Hypothalamus (tissue), 51 donors: Measurements from ENCODE around the gene PRCP.
A peak's percentile ranks its signal among the peaks of the same experiment; 100 is the strongest.

Source experiments
- DNase-seq, 51 donors: peaks; one replicate each; lab custom pipeline; 2025; lab: John Stamatoyannopoulos, UW

Gene PRCP

GRCh38 chr11:82837650-82838049, 62.6 kb downstream of the PRCP start:
- no peak for DNase-seq

DNA sequence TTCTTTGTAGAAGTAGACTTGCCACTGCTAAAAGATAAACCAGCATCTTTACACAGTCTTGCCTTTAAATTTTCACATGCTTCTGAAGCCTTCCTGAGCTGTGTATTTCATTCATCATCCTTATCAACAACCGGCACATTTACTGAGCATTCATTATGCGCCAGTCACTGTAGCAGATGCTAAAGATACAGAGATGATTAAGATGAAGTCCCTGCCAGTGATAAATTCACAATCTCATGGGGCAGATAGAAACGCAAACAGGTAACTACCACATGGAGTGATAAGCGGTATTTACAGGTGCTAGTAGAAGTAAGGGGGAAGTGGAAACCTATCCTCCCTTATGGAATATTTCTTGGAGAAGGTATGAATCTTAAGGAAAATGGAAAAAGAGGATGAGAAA, 67.2 kb downstream of the PRCP start:
- DNase-seq: no peak

- DNase-seq: no peak
These were observed 68.9 kb downstream of the PRCP start for GRCh38 chr11:82831364-82831763.

- no peak for DNase-seq
These were observed 69.5 kb downstream of the PRCP start for GRCh38 chr11:82830746-82831145.

GRCh38 chr11:82829101-82829500, 71.1 kb downstream of the PRCP start:
- DNase-seq: no peak

DNA sequence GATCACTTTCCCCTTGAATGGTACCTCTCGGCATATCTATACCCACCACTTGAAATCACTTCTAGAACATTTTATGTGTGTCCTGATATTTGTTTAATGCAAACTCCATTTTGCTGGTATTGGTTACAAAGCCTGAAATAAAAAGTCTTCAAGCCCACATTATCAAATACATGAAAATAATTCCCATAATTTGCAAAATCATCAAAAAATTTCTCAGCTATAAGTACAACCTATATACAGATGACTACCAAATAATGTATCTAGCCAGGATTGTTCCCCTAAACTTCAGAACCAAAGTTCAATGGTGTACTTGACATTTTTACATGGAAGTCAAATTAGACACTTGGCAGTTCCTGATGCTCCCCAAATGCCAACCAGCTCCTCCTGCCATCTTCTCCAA, 71.8 kb downstream of the PRCP start:
- DNase-seq: no peak

GRCh38 chr11:82826526-82826925, 73.7 kb downstream of the PRCP start:
- DNase-seq: no peak

- peak in 8 of 51 donors; percentile 12 to 57 (median 20) for DNase-seq
These were observed 76.3 kb downstream of the PRCP start for GRCh38 chr11:82823647-82824619.

GRCh38 chr11:82818409-82819043, 81.7 kb downstream of the PRCP start:
- no peak for DNase-seq

GRCh38 chr11:82815406-82815805, 84.8 kb downstream of the PRCP start:
- no peak for DNase-seq

DNA sequence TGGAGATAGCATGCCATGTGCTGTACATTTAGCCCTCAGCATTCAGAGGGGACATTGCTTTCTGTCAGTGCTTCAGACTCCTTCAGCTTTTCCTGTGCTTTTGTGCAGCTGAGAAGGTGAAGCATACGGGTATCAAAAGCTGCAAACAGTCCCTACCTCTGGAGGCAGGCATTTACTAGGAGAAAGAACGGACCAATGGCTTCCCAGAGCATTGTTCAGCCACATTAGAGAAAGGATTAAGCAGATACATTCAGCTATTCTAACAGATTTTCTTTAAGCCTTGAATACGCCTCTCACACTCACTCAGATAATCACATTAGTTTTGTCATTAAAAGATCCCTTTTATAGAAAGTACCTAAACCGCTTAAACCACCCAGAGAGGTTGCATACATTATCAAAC, 85.9 kb downstream of the PRCP start:
- no peak for DNase-seq

- DNase-seq: no peak
These were observed 88.9 kb downstream of the PRCP start for GRCh38 chr11:82811369-82811768.

DNA sequence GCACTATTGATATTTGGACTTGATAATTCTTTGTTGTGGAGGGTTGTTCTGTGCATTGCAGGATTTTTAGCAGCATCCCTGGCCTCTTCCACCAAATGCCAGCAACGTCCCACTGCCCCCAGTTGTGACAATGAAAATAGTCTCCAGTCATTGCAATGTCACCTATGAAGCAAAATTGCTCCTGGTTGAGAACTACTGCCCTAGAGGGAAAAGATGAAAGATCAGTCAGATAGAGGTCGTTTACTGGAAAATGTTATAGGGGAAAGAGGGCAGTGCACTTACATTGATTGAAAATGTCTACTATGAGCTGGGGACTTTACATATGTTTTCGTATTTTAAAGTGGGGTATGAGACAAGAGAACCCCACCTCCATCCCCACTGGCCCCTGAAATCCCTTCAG, 89.5 kb downstream of the PRCP start:
- DNase-seq: no peak

DNA sequence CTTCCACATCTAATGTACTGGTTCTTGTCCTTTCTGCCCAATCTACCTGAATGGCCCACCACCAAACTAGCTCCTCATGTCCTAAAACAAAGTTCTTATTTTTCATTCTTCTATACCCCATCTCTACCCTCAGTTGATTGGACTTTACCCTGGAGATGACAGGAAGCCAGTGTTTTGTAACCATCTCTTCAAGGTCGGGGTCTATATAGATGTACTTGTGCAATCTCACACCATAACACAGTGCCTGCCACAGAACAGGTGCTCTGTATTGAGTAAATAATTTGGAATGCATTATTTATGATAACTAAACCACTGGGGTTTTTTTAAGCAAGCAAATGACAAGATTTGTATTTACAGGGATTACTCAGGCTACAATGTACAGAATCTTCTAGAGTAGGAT, 89.9 kb downstream of the PRCP start:
- no peak for DNase-seq

- DNase-seq: no peak
These were observed 92.6 kb downstream of the PRCP start for GRCh38 chr11:82807646-82808045.

- peak in 1 of 51 donors; percentile 24 for DNase-seq
These were observed 97.5 kb downstream of the PRCP start for GRCh38 chr11:82802710-82803109.

DNA sequence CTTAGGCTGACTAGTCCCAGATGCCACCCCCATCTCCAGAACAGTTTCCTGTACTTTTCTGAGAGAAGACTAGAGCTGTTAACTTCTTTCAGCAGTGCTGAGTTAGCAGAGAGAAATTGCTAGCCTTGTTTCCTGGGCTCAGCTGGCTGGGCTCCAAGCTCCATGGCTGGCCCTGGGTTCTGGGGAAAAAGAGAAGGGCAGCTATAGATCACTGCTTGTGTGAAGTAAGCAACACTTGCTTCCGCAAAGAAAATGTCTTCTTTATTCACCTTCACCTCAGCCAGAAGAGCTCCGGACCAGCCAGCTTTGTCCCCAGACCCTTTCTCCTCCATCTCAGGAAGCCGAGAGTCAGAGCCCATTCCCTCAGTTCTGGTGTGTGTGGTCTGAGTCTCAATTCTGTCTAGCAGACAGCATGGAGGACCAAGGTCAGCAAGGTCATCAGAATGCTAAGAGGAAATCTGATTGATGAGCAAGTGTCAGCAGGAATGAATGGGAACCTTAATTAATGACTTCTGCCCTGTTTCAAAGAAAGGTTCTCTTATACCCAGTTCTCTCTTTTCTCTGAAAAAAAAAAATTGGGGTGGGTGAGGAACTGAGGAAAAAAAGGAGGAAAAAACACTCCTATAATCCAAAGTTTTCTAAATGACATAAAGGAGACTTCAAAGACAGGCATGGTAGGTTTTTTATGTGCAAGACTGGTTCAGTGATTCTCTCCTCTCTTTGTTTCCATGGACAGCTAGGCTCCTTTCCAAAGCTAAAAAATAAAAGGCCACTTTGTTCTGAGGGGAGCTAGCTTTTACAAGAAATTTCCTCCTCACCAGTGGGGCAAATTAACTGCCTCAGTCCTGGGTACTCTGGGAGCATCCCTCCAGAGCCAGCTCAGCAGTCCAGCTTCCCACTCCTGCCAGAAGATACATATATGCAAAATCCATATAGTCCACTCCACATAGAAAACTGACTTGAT, 103.0 kb downstream of the PRCP start:
- peak in 35 of 51 donors; percentile 4 to 85 (median 47) for DNase-seq

DNA sequence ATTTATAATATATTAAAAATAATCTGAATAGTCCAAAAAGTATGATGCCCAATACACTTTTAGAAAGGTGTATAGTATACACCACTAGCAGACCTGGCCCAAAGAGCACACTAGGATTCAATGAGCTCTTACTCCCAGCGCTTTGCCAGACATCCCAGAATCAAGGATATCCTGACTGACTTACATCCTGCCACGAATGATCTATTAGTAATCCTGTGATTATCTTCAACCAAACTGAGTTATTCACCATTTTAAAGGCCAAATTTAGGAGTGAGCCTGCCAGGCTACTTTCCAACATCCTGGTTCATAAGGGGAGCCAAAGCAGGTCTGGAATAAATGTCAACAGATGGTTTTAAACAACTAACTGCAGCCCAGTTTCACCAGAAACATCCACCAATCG, 105.7 kb downstream of the PRCP start:
- no peak for DNase-seq

DNA sequence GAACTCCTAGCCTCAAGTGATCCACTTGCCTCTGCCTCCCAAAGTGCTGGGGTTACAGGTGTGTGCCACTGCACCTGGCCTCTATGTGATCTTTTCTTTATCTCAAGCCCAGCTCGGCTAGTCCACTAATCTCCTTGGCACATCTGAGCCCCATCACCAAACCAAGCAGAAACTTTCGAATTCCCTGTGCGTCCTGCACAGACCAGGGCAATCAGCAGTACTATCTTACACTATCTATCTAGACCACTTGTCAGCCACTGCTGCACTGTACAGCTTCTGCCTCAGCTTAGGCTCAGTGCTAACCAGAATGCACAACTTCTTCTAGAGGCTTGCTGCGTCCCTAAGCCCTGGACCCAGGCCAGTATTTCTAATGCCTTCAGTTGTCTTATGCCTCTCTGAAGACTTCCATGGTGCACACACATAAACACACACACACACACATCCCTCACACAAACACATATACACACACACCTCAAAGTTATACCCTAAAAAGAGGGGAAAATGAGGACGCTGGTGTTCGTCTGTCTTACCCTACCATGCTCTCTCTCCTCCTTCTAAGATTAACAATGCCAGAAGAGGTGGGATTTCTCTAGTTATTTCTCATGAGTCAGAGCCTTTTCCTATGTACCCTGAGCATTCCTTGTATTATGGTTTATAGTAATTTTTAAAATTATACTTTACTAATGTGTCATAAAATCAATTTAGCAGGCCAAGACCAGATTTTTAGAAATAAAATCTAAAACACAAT, 107.2 kb downstream of the PRCP start:
- no peak for DNase-seq

DNA sequence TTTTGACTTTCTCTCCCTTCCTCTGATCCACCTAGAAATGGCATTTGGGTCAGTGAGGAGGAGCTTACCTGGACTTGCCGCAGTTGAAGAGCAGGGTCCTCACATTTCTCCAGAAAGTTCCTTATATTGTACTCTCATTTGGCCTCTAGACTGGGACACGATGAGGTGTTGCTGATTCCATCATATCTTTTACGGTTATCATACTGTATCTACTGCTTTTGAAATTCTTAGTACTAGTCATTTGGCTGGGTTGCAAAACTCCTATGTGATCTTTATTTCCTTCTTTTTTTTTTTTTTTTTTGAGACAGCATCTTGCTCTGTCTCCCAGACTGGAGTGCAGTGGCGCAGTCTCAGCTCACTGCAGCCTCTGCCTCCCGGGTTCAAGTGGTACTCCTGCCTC, 107.9 kb downstream of the PRCP start:
- DNase-seq: no peak
